Fibroblast of lung (primary cell): ENCODE results near the gene PPAN. TPM values are rescaled to one million over a fixed set of nuclear protein-coding genes. Genes with fewer than 3 reads are reported as not detected.

ENCODE experiments used
- DNase-seq, 2 donors: peaks; one replicate each; pipeline versions ENCODE4 v3.0.0 to v3.0.0-alpha.2; 2010; ENCODE audit warnings: low read depth in 2 of 2
- H2AFZ ChIP-seq: 2 replicates; pipeline ENCODE4 v1.5.1; 2012; ENCODE audit warnings: low read length, control low read depth, inconsistent platforms
- H3K27ac ChIP-seq: 2 replicates; pipeline ENCODE4 v1.5.1; 2011; ENCODE audit warnings: low read length, control low read depth; ENCODE audit not compliant: insufficient read depth
- H3K27me3 ChIP-seq: 2 replicates; pipeline ENCODE4 v1.5.1; 2011; ENCODE audit warnings: mild to moderate bottlenecking, low read length; ENCODE audit not compliant: control insufficient read depth, insufficient read depth
- H3K36me3 ChIP-seq: 2 replicates; pipeline ENCODE4 v1.5.1; 2011; ENCODE audit warnings: low read length; ENCODE audit not compliant: control insufficient read depth, insufficient read depth
- H3K4me1 ChIP-seq: 2 replicates; pipeline ENCODE4 v1.5.1; 2011; ENCODE audit warnings: low read length; ENCODE audit not compliant: control insufficient read depth, insufficient read depth; ENCODE audit errors: extremely low read depth
- H3K4me2 ChIP-seq: 2 replicates; pipeline ENCODE4 v1.5.1; 2011; ENCODE audit warnings: low read length, control low read depth; ENCODE audit not compliant: insufficient read depth; ENCODE audit errors: extremely low read depth
- H3K4me3 ChIP-seq, 4 experiments: fragments of 200-600 bp in 1 of 4; sonication (generic) in 1 of 4; replicated peaks in 1 of 4; 2 replicates each; pipeline ENCODE4 v1.5.1; 2011 to 2016; ENCODE audit warnings: low read length in 4 of 4, low read depth in 3 of 4, mild to moderate bottlenecking in 3 of 4, control low read depth in 2 of 4, inconsistent platforms in 1 of 4, mixed read lengths in 1 of 4; ENCODE audit not compliant: insufficient read depth in 1 of 4; ENCODE audit errors: control extremely low read depth in 1 of 4
- H3K79me2 ChIP-seq: 2 replicates; pipeline ENCODE4 v1.5.1; 2012; ENCODE audit warnings: mild to moderate bottlenecking, low read length, inconsistent platforms; ENCODE audit not compliant: control insufficient read depth, insufficient read depth
- H3K9ac ChIP-seq: 2 replicates; pipeline ENCODE4 v1.5.1; 2011; ENCODE audit warnings: mild to moderate bottlenecking, low read length, control low read depth; ENCODE audit not compliant: insufficient read depth
- H3K9me3 ChIP-seq: 2 replicates; pipeline ENCODE4 v1.5.1; 2012; ENCODE audit warnings: low read depth, low read length; ENCODE audit not compliant: control insufficient read depth, insufficient read depth
- H4K20me1 ChIP-seq: 2 replicates; pipeline ENCODE4 v1.5.1; 2011; ENCODE audit warnings: low read length; ENCODE audit not compliant: control insufficient read depth, insufficient read depth; ENCODE audit errors: extremely low read depth
- CTCF ChIP-seq, 2 donors: IDR thresholded peaks in 1 of 2; conservative IDR thresholded peaks in 1 of 2; 1 replicate in 1 of 2; 2 replicates in 1 of 2; pipeline ENCODE4 v1.5.1; 2011 to 2012; ENCODE audit warnings: low read length in 2 of 2, control low read depth in 1 of 2, inconsistent platforms in 1 of 2, low read depth in 1 of 2, mild to moderate bottlenecking in 1 of 2
- EZH2 ChIP-seq: IDR thresholded peaks from 2 replicates; pipeline ENCODE4 v1.5.1; 2012; ENCODE audit warnings: low read length, control low read depth, mild to moderate bottlenecking; ENCODE audit errors: missing control alignments
- polyA plus RNA-seq, 2 donors: library from polyadenylated mRNA; depleted of rRNA in 1 of 2; stranded (reverse) in 1 of 2; unstranded in 1 of 2; fragments of >200 nt; gene quantifications; 2 replicates each; pipeline ENCODE4 v1.2.1, GENCODE V29; 2011 to 2012; ENCODE audit warnings: missing spikeins in 1 of 2
- total RNA-seq: library from RNA; depleted of rRNA; stranded (reverse); fragments of >200 nt; gene quantifications from 2 replicates; pipeline ENCODE4 v1.2.1, GENCODE V29; 2014

Gene PPAN
- total and polyA plus RNA-seq, 2 donors (not counting 1 experiment from before 2014, with no cell fraction given) = 15.3 to 22.6 TPM

- H2AFZ ChIP-seq = no peak overlapping the region
- no peak overlapping the region for H3K4me2 ChIP-seq
- no peaks in the 10 kb centered on the region for H3K79me2 ChIP-seq
- H3K36me3 ChIP-seq = peaks cover 13% of the 10 kb centered on the region
- no peaks in the 10 kb centered on the region for H3K9me3 ChIP-seq
- DNase-seq = no peak
- TF ChIP-seq EZH2 = no peak
- TF ChIP-seq CTCF (conservative IDR thresholded peaks at IDR 0.05 in 1 of 2, IDR thresholded peaks at IDR 0.05 in 1 of 2; ENCODE audit: low read depth in 1 of 2, low read length in 2 of 2) = no peak
- no peak overlapping the region for H3K9ac ChIP-seq
- no peak overlapping the region for H3K27ac ChIP-seq
- H4K20me1 ChIP-seq = no peaks in the 10 kb centered on the region
- no peaks in the 10 kb centered on the region for H3K27me3 ChIP-seq
- no peak overlapping the region for H3K4me3 ChIP-seq
- peaks cover 10% of the 10 kb centered on the region for H3K4me1 ChIP-seq
Observed at GRCh38 chr19:10092648-10093294, 13.4 kb upstream of the PPAN start.

GRCh38 chr19:10093295-10094186 lies 12.6 kb upstream of the PPAN start:
- Histone ChIP-seq H3K27ac (no peak overlapping the region), H3K9me3 (no peaks in the 10 kb centered on the region), H4K20me1 (no peaks in the 10 kb centered on the region), H3K4me1 (peaks cover 10% of the 10 kb centered on the region), H3K4me3 (no peak overlapping the region), H3K9ac (no peak overlapping the region), H3K27me3 (no peaks in the 10 kb centered on the region), H3K79me2 (no peaks in the 10 kb centered on the region), H2AFZ (no peak overlapping the region), H3K36me3 (peaks cover 13% of the 10 kb centered on the region), H3K4me2 (no peak overlapping the region)
- no peak for DNase-seq
- TF ChIP-seq EZH2 = no peak
- TF ChIP-seq CTCF (conservative IDR thresholded peaks at IDR 0.05 in 1 of 2, IDR thresholded peaks at IDR 0.05 in 1 of 2; ENCODE audit: low read depth in 1 of 2, low read length in 2 of 2) = no peak

DNA sequence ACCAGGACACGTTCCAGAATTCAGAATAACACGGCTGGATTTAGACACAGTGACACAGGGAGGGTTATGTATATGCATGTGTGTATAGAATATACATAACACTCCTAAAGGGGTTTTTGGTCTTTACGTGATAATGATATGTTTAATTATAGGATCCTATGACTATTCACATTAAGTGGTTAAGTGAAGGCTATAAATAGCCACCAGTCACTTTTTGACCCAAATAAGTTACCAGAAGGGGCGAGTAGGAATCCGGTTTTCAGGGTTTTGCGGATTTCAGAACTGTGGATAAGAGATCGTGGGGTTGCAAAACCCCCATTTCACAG lies 10.6 kb upstream of the PPAN start:
- Histone ChIP-seq H3K9ac (peak overlapping the region; percentile 13), H3K9me3 (no peaks in the 10 kb centered on the region), H3K4me3 (peak overlapping the region in 1 of 4 experiments; percentile 45), H3K4me1 (peaks cover 10% of the 10 kb centered on the region), H3K79me2 (no peaks in the 10 kb centered on the region), H3K36me3 (peaks cover 8% of the 10 kb centered on the region), H3K27ac (no peak overlapping the region), H4K20me1 (no peaks in the 10 kb centered on the region), H3K27me3 (no peaks in the 10 kb centered on the region), H2AFZ (peak overlapping the region; percentile 24), H3K4me2 (peak overlapping the region; percentile 59)
- TF ChIP-seq EZH2 (no peak), CTCF (conservative IDR thresholded peaks at IDR 0.05 in 1 of 2, IDR thresholded peaks at IDR 0.05 in 1 of 2; ENCODE audit: low read depth in 1 of 2, low read length in 2 of 2) (no peak)
- no peak for DNase-seq
